Small intestine (tissue), 7 donors: ENCODE measurements around the gene NUP214. TPM values are rescaled to one million over a fixed set of nuclear protein-coding genes. Genes with fewer than 3 reads are reported as not detected.
"Not testable (repeated sequence)": the region's sequence is repeated elsewhere in the genome, so short reads cannot be mapped to it uniquely, and the experiment has no call there.

Experiments
- DNase-seq, 2 donors: peaks; one replicate each; pipeline versions ENCODE4 v3.0.0 to v3.0.0-alpha.2; 2013
- FAIRE-seq: peaks from 2 replicates; lab custom pipeline; 2012; peaks lifted over from hg19 to GRCh38; lab: Jason Lieb, UNC
- H3K27ac ChIP-seq, 3 donors: one replicate each; pipeline ENCODE4 v1.5.1; 2013; ENCODE audit warnings: low read length in 2 of 3, mild to moderate bottlenecking in 2 of 3, control low read depth in 1 of 3, inconsistent platforms in 1 of 3, low read depth in 1 of 3, moderate library complexity in 1 of 3
- H3K27me3 ChIP-seq, 3 donors: one replicate each; pipeline ENCODE4 v1.6.1; 2013; ENCODE audit warnings: low read length in 3 of 3, inconsistent platforms in 1 of 3; ENCODE audit not compliant: control insufficient read depth in 3 of 3, insufficient read depth in 3 of 3
- H3K36me3 ChIP-seq, 3 donors: one replicate each; pipeline ENCODE4 v1.6.1; 2013; ENCODE audit warnings: low read length in 3 of 3, inconsistent platforms in 1 of 3, low read depth in 1 of 3, mild to moderate bottlenecking in 1 of 3, moderate library complexity in 1 of 3; ENCODE audit not compliant: control insufficient read depth in 3 of 3, insufficient read depth in 2 of 3
- H3K4me1 ChIP-seq, 3 donors: one replicate each; pipeline ENCODE4 v1.6.1; 2013; ENCODE audit warnings: low read length in 2 of 3, inconsistent platforms in 1 of 3, low read depth in 1 of 3, mild to moderate bottlenecking in 1 of 3, moderate library complexity in 1 of 3; ENCODE audit not compliant: control insufficient read depth in 3 of 3, insufficient read depth in 2 of 3
- H3K4me3 ChIP-seq, 3 donors: one replicate each; pipeline ENCODE4 v1.5.1; 2013; ENCODE audit warnings: low read length in 3 of 3, control low read depth in 1 of 3, inconsistent platforms in 1 of 3, low read depth in 1 of 3, mild to moderate bottlenecking in 1 of 3, moderate library complexity in 1 of 3
- H3K9me3 ChIP-seq, 2 donors: one replicate each; pipeline ENCODE4 v1.6.1; 2013; ENCODE audit warnings: low read depth in 1 of 2, low read length in 1 of 2; ENCODE audit not compliant: control insufficient read depth in 2 of 2, insufficient read depth in 1 of 2
- WGBS, 3 donors: extraction: QIAGEN DNeasy Blood & Tissue Kit; methylation state at CpG; one replicate each; pipeline ENCODE4 v1.1.7; 2013; 5-methylcytosine and 5-hydroxymethylcytosine counted together
- polyA plus RNA-seq, 4 donors: library from polyadenylated mRNA; stranded (reverse) in 3 of 4; unstranded in 1 of 4; fragments of 200-250 nt in 3 of 4; fragments of 120-200 nt in 1 of 4; gene quantifications; one replicate each; pipeline versions ENCODE4 v1.2.1 to v1.2.3, GENCODE V29; 2013
- donor health status: healthy with polysubstance abuse.
- donor health status: control.
- donor health status: control.
- donor health status: Bipolar disorder and iron deficiency.
- donor health status: healthy.

NUP214 gene
- polyA plus RNA-seq, 4 donors: 16.7 to 49.7 (median 37.3) TPM

DNA sequence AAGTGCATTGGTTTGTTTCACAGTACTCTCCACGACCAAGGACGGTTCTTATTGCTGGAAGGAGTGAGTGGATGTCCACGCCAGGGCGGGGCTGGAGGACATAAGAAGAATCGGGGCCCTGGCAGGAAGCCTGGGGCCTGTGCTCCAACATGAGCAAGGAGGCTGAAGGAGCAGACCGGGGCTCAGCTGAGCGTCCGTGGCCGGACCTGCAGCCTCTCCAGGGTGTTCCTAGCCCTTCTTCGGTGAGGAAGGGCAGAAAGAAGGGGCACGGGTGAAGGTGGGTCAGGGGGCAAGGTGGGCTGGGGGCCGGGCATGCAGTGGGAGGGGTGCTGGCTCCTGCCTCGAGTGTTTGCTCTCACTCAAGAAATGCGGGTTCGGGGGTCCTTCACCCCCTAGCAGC is 132.8 kb downstream of the NUP214 start:
- no peak for DNase-seq
- Histone ChIP-seq H3K4me3 (no peak overlapping the region), H3K9me3 (no peaks in the 10 kb centered on the region), H3K27me3 (no peaks in the 10 kb centered on the region), H3K36me3 (peaks cover 0 to 3% (median 0%) of the 10 kb centered on the region in 3 donors), H3K4me1 (no peaks in the 10 kb centered on the region), H3K27ac (no peak overlapping the region)
- FAIRE-seq: no peak
- WGBS, 3 donors: 71 to 77% (median 74%) methylated on average over 14 to 15 of the region's 15 CpGs

DNA sequence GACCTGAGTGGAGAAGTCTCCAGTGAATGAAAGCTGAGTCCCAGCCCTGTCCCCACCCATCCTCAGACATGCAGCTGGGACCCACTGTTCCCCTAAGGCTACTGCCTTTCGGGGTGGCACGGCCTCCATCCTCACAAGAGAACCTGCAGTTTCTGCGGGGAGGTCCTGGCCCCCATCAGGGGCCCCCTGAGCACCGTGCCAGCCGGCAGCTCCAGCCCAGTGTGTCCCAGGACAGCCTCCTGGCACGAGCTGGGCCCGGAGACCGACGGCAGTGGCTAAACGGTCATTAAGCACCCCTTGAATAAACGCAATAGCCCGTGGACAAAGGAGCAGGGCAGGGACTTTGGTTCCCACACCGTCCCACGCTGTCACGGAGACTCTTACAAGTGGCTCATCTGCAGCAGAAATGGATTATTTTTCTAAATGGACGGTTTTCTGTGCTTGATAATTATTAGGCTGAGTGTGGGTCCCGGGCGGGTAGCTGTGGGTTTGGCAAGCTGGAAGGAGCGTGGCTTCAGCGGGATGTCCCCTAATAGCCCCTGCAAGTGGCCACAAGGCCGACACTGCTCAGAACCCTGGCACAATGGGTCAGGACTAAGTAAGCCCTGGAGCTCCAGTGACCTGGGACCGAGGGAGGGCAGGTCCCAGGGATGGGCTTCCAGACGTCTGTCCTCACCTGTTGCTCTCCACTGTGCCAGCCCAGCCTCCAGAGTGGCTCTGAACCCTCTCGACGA is 133.5 kb downstream of the NUP214 start:
- peaks cover 0 to 3% (median 0%) of the 10 kb centered on the region in 3 donors for H3K36me3 ChIP-seq
- WGBS, 3 donors: 69 to 83% (median 80%) methylated on average over 24 to 25 of the region's 25 CpGs
- H3K4me3 ChIP-seq: no peak overlapping the region
- no peaks in the 10 kb centered on the region for H3K4me1 ChIP-seq
- FAIRE-seq (no peak), DNase-seq (no peak)
- no peaks in the 10 kb centered on the region for H3K27me3 ChIP-seq
- H3K27ac ChIP-seq: no peak overlapping the region
- no peaks in the 10 kb centered on the region for H3K9me3 ChIP-seq

DNA sequence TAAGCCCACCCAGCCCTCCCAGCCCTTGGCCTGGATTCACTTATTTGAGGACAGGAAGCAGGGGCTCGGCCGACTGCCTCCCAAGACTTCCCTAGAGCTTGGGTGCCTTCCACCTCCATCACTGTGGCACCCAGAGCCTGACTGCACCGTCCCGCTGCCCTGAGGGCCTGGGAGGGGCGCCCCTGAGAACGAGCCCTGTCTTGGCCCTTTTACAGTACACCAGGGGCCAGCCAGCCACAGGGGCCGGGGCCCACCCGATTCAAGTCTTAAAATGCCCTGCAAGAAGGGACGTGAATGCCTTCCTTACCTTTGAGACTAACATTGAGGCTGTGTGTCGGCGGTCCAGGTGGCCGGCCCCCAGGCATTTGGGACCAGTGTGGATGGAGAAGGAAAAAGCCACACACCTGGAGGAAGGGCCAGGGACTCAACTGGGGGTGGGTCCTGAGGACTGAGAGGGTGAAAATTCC is 134.1 kb downstream of the NUP214 start:
- DNase-seq: no peak
- no peak for FAIRE-seq
- Histone ChIP-seq H3K27ac (no peak overlapping the region), H3K4me1 (no peaks in the 10 kb centered on the region), H3K27me3 (no peaks in the 10 kb centered on the region), H3K9me3 (no peaks in the 10 kb centered on the region), H3K36me3 (peaks cover 0 to 3% (median 0%) of the 10 kb centered on the region in 3 donors), H3K4me3 (no peak overlapping the region)
- 91 to 95% (median 94%) methylated on average over 9 to 12 of the region's 12 CpGs for WGBS, 3 donors

DNA sequence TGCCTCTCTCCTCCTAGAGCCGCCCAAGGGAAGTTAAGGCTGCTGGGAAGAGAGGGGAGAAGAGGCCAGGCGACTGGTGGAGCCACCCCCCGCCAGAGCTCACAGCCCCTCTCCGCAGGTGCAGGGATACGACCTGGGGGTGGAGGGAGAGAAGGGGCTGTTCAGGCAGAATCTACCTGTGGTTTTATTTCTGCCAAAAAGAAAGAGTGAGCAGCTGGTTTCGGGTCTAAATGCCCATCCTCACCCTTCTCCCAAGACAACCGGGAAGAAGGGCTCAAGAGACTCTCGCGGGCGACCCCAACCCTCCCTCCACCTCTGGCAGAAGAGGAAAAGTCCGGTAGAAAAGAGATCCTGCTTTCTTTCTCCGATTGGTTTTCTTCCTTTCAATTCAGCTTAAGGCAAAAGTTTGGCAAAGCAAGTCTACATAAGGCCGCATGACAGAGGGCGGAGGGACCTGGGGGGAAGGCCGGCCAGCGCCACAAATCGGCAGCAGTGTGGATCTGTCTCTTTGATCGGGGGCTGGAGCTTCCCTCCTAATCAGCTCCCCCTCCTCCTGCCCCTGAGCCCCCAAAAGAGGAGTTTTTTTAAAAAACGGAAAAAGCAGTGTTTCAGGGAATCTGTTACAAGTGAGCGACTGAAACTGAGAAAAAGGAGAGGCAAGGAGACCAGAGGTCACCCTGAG is 134.7 kb downstream of the NUP214 start:
- Histone ChIP-seq H3K4me3 (no peak overlapping the region), H3K27ac (no peak overlapping the region), H3K27me3 (no peaks in the 10 kb centered on the region), H3K36me3 (peaks cover 0 to 3% (median 0%) of the 10 kb centered on the region in 3 donors), H3K9me3 (no peaks in the 10 kb centered on the region), H3K4me1 (no peaks in the 10 kb centered on the region)
- DNase-seq (no peak), FAIRE-seq (no peak)
- 74 to 84% (median 80%) methylated on average over 19 to 20 of the region's 20 CpGs for WGBS, 3 donors

DNA sequence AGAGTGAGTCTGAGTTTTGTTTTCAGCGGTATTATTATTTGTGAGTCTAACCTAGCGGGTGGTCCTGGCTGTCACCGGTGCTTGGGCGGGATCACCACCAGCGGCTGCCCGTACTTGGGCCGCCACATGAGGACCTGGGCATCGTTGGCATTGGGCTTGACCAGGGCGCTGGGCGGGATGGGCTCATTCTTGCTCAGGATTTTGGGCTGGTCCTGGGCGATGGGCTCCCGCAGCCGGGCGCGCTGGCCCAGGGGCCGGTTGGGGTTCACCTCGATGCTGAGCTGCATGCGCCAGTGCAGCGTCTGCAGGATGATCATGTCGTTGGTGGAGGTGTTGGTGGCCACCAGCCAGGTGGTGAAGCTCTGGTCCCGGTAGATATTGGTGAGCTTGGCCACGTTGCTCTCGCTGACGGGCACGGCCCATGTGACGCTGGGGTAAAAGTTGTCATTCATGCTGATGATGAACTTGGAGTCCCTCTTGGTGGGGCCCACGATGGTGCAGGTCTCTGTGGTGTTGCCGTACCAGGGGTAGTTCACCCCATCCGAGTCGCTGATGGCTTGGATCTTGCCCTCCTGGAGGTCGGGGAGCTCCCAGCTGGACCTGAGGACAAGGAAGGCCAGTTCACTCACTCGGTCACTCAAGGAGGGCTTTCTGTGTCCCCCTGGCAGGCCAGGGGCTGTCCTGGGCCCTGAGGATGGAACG is 135.5 kb downstream of the NUP214 start:
- peaks cover 0 to 3% (median 0%) of the 10 kb centered on the region in 3 donors for H3K36me3 ChIP-seq
- DNase-seq: no peak
- no peaks in the 10 kb centered on the region for H3K9me3 ChIP-seq
- H3K4me3 ChIP-seq: no peak overlapping the region
- no peaks in the 10 kb centered on the region for H3K4me1 ChIP-seq
- WGBS, 3 donors: 91 to 94% (median 92%) methylated on average over 33 of the region's 33 CpGs
- no peak overlapping the region for H3K27ac ChIP-seq
- FAIRE-seq: no peak
- H3K27me3 ChIP-seq: no peaks in the 10 kb centered on the region

DNA sequence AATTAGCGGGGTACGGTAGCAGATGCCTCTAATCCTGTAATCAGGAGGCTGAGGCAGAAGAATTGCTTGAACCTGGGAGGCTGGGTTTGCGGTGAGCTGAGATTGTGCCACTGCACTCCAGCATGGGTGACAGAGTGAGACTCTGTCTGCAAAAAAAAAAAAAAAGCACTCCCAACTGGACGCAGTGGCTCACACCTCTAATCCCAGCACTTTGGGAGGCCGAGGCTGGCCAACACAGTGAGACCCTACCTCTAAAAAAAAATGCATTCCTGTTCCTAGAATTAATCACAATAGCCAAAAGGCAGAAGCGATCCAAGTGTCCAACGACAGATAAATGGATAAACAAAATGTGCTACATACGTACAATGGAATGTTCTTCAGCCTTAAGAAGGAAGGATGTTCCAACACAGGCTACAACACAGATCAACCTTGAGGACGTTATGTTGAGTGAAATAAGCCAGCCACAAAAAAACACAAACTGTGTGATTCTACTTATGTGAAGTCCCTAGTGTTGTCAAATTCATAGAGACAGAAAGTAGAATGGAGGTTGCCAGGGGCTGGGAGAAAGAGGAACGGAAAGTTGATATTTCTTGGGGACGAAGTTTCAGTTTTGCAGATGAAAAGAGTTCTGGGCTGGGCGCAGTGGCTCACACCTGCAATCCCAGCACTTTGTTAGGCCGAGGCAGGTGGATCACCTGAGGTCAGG is 137.1 kb downstream of the NUP214 start:
- WGBS, 3 donors: 71 to 77% (median 74%) methylated on average over 13 of the region's 13 CpGs
- no peak for DNase-seq
- Histone ChIP-seq H3K27me3 (no peaks in the 10 kb centered on the region), H3K36me3 (peaks cover 0 to 3% (median 0%) of the 10 kb centered on the region in 3 donors), H3K4me1 (no peaks in the 10 kb centered on the region), H3K9me3 (no peaks in the 10 kb centered on the region), H3K27ac (no peak overlapping the region), H3K4me3 (no peak overlapping the region)
- no peak for FAIRE-seq

DNA sequence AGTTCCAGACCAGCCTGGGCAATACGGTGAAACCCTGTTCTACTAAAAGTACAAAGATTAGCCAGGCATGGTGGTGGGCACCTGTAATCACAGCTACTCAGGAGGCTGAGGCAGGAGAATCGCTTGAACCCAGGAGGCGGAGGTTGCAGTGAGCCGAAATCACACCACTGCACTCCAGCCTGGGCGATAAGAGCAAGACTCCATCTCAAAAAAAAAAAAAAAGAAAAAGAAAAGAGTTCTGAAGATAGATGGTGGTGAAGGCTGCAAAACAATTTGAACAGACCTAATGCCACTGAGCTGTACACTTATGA is 137.6 kb downstream of the NUP214 start:
- not testable (repeated sequence) for H3K9me3 ChIP-seq, DNase-seq, H3K4me1 ChIP-seq, FAIRE-seq, H3K4me3 ChIP-seq, H3K27ac ChIP-seq, H3K36me3 ChIP-seq, H3K27me3 ChIP-seq
- 79 to 88% (median 85%) methylated on average over 4 to 5 of the region's 5 CpGs for WGBS, 3 donors

DNA sequence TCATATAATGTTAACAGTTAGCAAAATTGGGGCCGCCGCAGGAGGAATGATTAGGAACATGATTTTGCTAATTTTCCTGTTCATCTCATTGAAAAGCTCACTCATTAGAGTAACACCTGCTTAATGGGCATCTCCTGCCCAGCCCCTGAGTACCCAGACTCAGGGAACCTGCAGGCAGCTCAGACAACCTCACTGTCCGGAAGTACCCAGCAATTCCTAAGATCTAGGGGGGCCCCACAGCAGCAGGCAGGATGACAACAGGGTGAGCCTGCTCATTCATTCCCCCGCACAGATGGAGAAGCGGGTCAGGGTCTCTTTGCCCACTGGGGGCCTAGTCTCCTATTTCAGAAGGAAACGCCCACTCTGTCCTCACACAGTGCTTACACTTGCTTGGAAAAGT is 138.3 kb downstream of the NUP214 start:
- Histone ChIP-seq H3K4me3 (no peak overlapping the region), H3K27me3 (no peaks in the 10 kb centered on the region), H3K4me1 (no peaks in the 10 kb centered on the region), H3K36me3 (peaks cover 0 to 3% (median 0%) of the 10 kb centered on the region in 3 donors), H3K27ac (no peak overlapping the region), H3K9me3 (no peaks in the 10 kb centered on the region)
- DNase-seq (no peak), FAIRE-seq (no peak)
- 92 to 93% (median 93%) methylated on average over 6 of the region's 6 CpGs for whole genome bisulfite sequencing, 3 donors
